ENCODE measurements around the gene SEMA7A.
A peak's percentile ranks its signal among the peaks of the same experiment; 100 is the strongest.
"Not testable (repeated sequence)": the region's sequence is repeated elsewhere in the genome, so short reads cannot be mapped to it uniquely, and the experiment has no call there.

The SEMA7A gene

GRCh38 chr15:74460871-74461846 lies 27.4 kb upstream of the SEMA7A start, which contains the start of gene UBL7:
UBL7 (minus strand) TSS chr15:74461160; CDS start chr15:74458867, 2,293 bp downstream.
- DNase-seq = peak; percentile 97
- H3K27ac ChIP-seq = peak within 1 kb of the TSS; percentile 62
- in situ Hi-C loops (cut with HindIII; ENCODE audit: low pct_ligation_motif_present, low sequenced_read_pairs) = no loop called here
- no peaks in the 10 kb centered on the region for H3K36me3 ChIP-seq (replicated peaks)
- TF ChIP-seq CTCF (IDR thresholded peaks at IDR 0.05; ENCODE audit: low read depth, low read length, missing control alignments) = peak; percentile 46
- no peaks in the 10 kb centered on the region for H3K27me3 ChIP-seq (replicated peaks)
- H3K4me3 ChIP-seq (ENCODE audit: low read depth, low read length) = peak within 1 kb of the TSS; percentile 72

GRCh38 chr15:74460298-74460697 lies 26.5 kb upstream of the SEMA7A start:
- TF ChIP-seq CTCF (IDR thresholded peaks at IDR 0.05; ENCODE audit: low read depth, low read length, missing control alignments) = no peak
- no peak for DNase-seq

GRCh38 chr15:74459798-74460197 lies 26.0 kb upstream of the SEMA7A start:
- H3K27me3 ChIP-seq (replicated peaks); H3K36me3 ChIP-seq (replicated peaks); in situ Hi-C loops (cut with HindIII; ENCODE audit: low pct_ligation_motif_present, low sequenced_read_pairs); DNase-seq; H3K4me3 ChIP-seq (ENCODE audit: low read depth, low read length); H3K27ac ChIP-seq: not testable (repeated sequence)

More at GRCh38 chr15:74460298-74460697, 26.5 kb upstream of the SEMA7A start:
- Histone ChIP-seq H3K36me3 (replicated peaks) (no peaks in the 10 kb centered on the region), H3K27ac (peak overlapping the region; percentile 62), H3K4me3 (ENCODE audit: low read depth, low read length) (peak overlapping the region; percentile 72), H3K27me3 (replicated peaks) (no peaks in the 10 kb centered on the region)
- in situ Hi-C loops (cut with HindIII; ENCODE audit: low pct_ligation_motif_present, low sequenced_read_pairs) = no loop called here

- Histone ChIP-seq H3K36me3 (replicated peaks) (no peaks in the 10 kb centered on the region), H3K4me3 (ENCODE audit: low read depth, low read length) (no peak overlapping the region), H3K27ac (no peak overlapping the region), H3K27me3 (replicated peaks) (no peaks in the 10 kb centered on the region)
- TF ChIP-seq CTCF (IDR thresholded peaks at IDR 0.05; ENCODE audit: low read depth, low read length, missing control alignments) = no peak
- in situ Hi-C loops (cut with HindIII; ENCODE audit: low pct_ligation_motif_present, low sequenced_read_pairs) = no loop called here
- no peak for DNase-seq
These were observed 24.7 kb upstream of the SEMA7A start for GRCh38 chr15:74458473-74458872.

- in situ Hi-C loops (cut with HindIII; ENCODE audit: low pct_ligation_motif_present, low sequenced_read_pairs); H3K4me3 ChIP-seq (ENCODE audit: low read depth, low read length); DNase-seq; H3K27me3 ChIP-seq (replicated peaks); H3K27ac ChIP-seq; H3K36me3 ChIP-seq (replicated peaks): not testable (repeated sequence)
These were observed 23.3 kb upstream of the SEMA7A start for GRCh38 chr15:74457036-74457435.

- Histone ChIP-seq H3K27ac (no peak overlapping the region), H3K4me3 (ENCODE audit: low read depth, low read length) (no peak overlapping the region), H3K36me3 (replicated peaks) (peaks cover 4% of the 10 kb centered on the region), H3K27me3 (replicated peaks) (no peaks in the 10 kb centered on the region)
- no peak for TF ChIP-seq CTCF (IDR thresholded peaks at IDR 0.05; ENCODE audit: low read depth, low read length, missing control alignments)
- in situ Hi-C loops (cut with HindIII; ENCODE audit: low pct_ligation_motif_present, low sequenced_read_pairs) = no loop called here
- no peak for DNase-seq
These were observed 21.2 kb upstream of the SEMA7A start for GRCh38 chr15:74454764-74455500.
